Measurements from ENCODE around the gene PRRC2C.

PRRC2C gene

DNA sequence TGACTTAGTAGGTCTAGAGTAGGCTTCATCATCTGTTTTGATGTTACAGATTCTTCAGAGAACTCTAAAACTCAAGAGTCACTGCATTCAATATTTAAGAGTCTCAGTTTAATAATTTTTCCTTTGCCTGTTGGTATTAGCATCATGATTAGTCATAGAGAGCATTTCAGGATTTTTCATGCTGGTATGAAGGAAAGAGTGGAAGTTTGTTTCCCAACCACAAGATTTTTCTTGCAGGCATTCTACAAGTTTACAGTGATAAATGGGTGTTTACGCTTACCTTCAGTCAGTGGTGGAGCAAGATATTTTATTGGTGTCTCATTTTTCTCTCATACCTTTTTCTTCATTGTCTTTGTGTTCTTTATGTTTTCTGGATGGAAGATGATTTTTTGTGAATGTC, 78.3 kb downstream of the PRRC2C start:
- Histone ChIP-seq H3K27ac (no peak overlapping the region), H3K4me3 (no peak overlapping the region)
- no peak for DNase-seq (ENCODE audit: low spot score)
- TF ChIP-seq, protein P1, sequence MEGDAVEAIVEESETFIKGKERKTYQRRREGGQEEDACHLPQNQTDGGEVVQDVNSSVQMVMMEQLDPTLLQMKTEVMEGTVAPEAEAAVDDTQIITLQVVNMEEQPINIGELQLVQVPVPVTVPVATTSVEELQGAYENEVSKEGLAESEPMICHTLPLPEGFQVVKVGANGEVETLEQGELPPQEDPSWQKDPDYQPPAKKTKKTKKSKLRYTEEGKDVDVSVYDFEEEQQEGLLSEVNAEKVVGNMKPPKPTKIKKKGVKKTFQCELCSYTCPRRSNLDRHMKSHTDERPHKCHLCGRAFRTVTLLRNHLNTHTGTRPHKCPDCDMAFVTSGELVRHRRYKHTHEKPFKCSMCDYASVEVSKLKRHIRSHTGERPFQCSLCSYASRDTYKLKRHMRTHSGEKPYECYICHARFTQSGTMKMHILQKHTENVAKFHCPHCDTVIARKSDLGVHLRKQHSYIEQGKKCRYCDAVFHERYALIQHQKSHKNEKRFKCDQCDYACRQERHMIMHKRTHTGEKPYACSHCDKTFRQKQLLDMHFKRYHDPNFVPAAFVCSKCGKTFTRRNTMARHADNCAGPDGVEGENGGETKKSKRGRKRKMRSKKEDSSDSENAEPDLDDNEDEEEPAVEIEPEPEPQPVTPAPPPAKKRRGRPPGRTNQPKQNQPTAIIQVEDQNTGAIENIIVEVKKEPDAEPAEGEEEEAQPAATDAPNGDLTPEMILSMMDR (IDR thresholded peaks at IDR 0.05), result no peak

- Histone ChIP-seq H3K4me3 (no peak overlapping the region), H3K27ac (no peak overlapping the region)
- TF ChIP-seq, protein P1 (IDR thresholded peaks at IDR 0.05), result no peak
- no peak for DNase-seq (ENCODE audit: low spot score)
Measured at GRCh38 chr1:171566467-171566866, 81.1 kb downstream of the PRRC2C start.

DNA sequence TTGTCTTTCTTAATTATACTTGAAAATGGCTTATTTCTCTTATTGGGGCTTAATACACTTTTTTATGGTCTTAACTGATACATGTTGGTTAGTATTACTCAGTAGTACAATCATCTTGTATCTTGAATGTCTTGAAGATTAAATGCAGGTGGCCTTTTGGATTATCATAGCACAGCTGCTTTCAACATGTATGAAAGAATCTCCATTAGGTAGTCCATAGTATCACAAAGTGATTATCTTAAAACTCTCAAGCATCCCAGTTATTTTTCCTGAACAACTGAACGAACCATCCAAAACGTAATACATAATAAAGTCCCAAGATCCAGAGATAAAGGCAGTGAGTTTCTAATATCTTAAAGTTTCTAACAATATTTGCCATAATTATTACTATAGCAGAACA, 85.0 kb downstream of the PRRC2C start:
- H3K4me3 ChIP-seq, result no peak overlapping the region
- TF ChIP-seq, protein P1 (IDR thresholded peaks at IDR 0.05), result no peak
- H3K27ac ChIP-seq, result no peak overlapping the region
- DNase-seq (ENCODE audit: low spot score), result no peak

DNA sequence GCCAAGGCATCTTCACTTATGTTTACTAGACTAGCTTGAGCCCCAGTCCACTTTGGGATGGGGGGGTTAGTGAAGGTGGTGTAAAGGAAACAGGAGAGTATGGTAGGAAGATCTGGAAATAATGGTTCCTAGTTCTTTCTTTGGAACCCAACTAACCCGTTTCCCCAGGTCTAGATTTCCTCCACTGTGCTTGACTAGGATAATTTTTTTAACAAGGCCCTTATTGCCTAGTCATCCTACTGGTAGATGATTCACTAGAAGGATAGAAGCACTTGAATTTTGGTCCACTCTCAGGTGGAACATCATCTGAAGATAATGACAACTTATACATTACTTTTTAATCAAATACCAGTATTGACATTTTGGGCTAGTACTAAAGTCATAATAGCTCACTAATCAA, 90.8 kb downstream of the PRRC2C start:
- Histone ChIP-seq H3K27ac (no peak overlapping the region), H3K4me3 (no peak overlapping the region)
- TF ChIP-seq, protein P1 (IDR thresholded peaks at IDR 0.05), result no peak
- no peak for DNase-seq (ENCODE audit: low spot score)

- DNase-seq (ENCODE audit: low spot score), result no peak
- TF ChIP-seq, protein P1 (IDR thresholded peaks at IDR 0.05), result no peak
- no peak overlapping the region for H3K27ac ChIP-seq
- H3K4me3 ChIP-seq, result no peak overlapping the region
Measured at GRCh38 chr1:171581226-171581625, 95.9 kb downstream of the PRRC2C start.

- TF ChIP-seq, protein P1 (IDR thresholded peaks at IDR 0.05), result no peak
- Histone ChIP-seq H3K27ac (no peak overlapping the region), H3K4me3 (no peak overlapping the region)
- DNase-seq (ENCODE audit: low spot score), result no peak
Measured at GRCh38 chr1:171581766-171582165, 96.4 kb downstream of the PRRC2C start.

DNA sequence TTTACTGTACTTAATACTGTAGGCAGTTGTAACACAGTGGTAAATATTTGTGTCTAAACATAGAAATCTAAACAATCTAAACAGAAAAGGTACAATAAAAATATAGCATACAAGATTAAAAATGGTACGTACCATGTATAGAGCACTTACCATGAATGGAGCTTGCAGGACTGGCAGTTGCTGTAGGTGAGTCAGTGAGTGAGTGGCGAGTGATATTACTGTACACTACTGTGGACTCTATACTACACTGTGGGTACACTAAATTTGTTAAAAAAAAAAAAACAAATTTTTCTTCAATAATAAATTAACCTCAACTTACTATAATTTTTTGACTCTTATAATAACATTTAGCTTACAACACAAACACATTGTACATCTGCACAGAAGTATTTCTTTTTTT, 97.3 kb downstream of the PRRC2C start:
- no peak for DNase-seq (ENCODE audit: low spot score)
- Histone ChIP-seq H3K27ac (no peak overlapping the region), H3K4me3 (no peak overlapping the region)
- TF ChIP-seq, protein P1 (IDR thresholded peaks at IDR 0.05), result no peak
